K562 (cell line): ENCODE data around the gene SMCO4. TPM values are rescaled to one million over a fixed set of nuclear protein-coding genes. Genes with fewer than 3 reads are reported as not detected.

Experiments
- ATAC-seq: fragments of 200-7000 bp; cut with Tn5 transposase; 3 replicates; pipeline ENCODE4 v1.9.1; 2020; ENCODE audit warnings: moderate library complexity
- BruUV-seq: library from RNA; stranded (reverse); fragments of 400-500 nt; replicated peaks from 2 replicates; lab custom pipeline; 2021; lab: Mats Ljungman, UMichigan
- CTCF ChIA-PET: fragments of 300-600 bp; formaldehyde crosslinking; extraction: SDS; loops from one replicate; lab custom pipeline; 2021; ENCODE audit warnings: low intra/inter-chr PET ratio; lab: Yijun Ruan, JAX
- POLR2A ChIA-PET: fragments of 300-600, 350-650 bp; sonication (Branson Sonifier 250); formaldehyde crosslinking; extraction: SDS; loops from one replicate; lab custom pipeline; 2021; ENCODE audit warnings: antibody characterized with exemption, inconsistent platforms; lab: Yijun Ruan, JAX
- DNase-seq, 4 experiments: peaks; one replicate each; pipeline versions ENCODE4 v3.0.0 to v3.0.0-alpha.2; 2011 to 2018; ENCODE audit warnings: low spot score in 3 of 4, mixed read lengths in 3 of 4; ENCODE audit errors: extremely low read depth in 1 of 4
- FAIRE-seq: peaks from 2 replicates; lab custom pipeline; 2011; peaks lifted over from hg19 to GRCh38; lab: Jason Lieb, UNC
- H2AFZ ChIP-seq: 2 replicates; pipeline ENCODE4 v1.6.0; 2011; ENCODE audit warnings: low read depth, low read length, control low read depth, inconsistent platforms
- H3K27ac ChIP-seq: fragments of 200-600 bp; 3 replicates; pipeline ENCODE4 v1.8.0; 2011; ENCODE audit warnings: low read depth, mild to moderate bottlenecking, control low read depth, inconsistent platforms, low read length, moderate library complexity, mixed read lengths; ENCODE audit errors: extremely low read depth
- H3K27me3 ChIP-seq, 2 experiments: fragments of 300-600 bp in 1 of 2; 2 replicates in 1 of 2; 3 replicates in 1 of 2; pipeline versions ENCODE4 v1.6.0 to v1.8.0; 2011; ENCODE audit warnings: inconsistent platforms in 2 of 2, low read length in 2 of 2, mild to moderate bottlenecking in 1 of 2, mixed read lengths in 1 of 2, moderate library complexity in 1 of 2; ENCODE audit not compliant: control insufficient read depth in 2 of 2, insufficient read depth in 2 of 2
- H3K36me3 ChIP-seq: fragments of 300-600 bp; 3 replicates; pipeline ENCODE4 v1.8.0; 2011; ENCODE audit warnings: mild to moderate bottlenecking, low read length, inconsistent platforms; ENCODE audit not compliant: control insufficient read depth, insufficient read depth
- H3K4me1 ChIP-seq, 2 experiments: fragments of 200-600 bp in 1 of 2; replicated peaks in 1 of 2; 2 replicates in 1 of 2; 3 replicates in 1 of 2; pipeline versions ENCODE4 v1.5.1 to v1.8.0; 2011; ENCODE audit warnings: inconsistent platforms in 2 of 2, low read length in 2 of 2, mild to moderate bottlenecking in 1 of 2, mixed read lengths in 1 of 2, moderate library complexity in 1 of 2; ENCODE audit not compliant: control insufficient read depth in 2 of 2, insufficient read depth in 2 of 2
- H3K4me2 ChIP-seq: 2 replicates; pipeline ENCODE4 v1.6.1; 2011; ENCODE audit warnings: low read length, control low read depth, inconsistent platforms, mixed read lengths; ENCODE audit not compliant: insufficient read depth
- H3K4me3 ChIP-seq: fragments of 200-600 bp; sonication (generic), shearing (Covaris generic); 2 replicates; pipeline ENCODE4 v1.5.1; 2016; ENCODE audit warnings: control low read depth, inconsistent platforms
- H3K79me2 ChIP-seq: fragments of 200-600 bp; 3 replicates; pipeline ENCODE4 v1.8.0; 2011; ENCODE audit warnings: low read length, inconsistent platforms; ENCODE audit not compliant: control insufficient read depth, insufficient read depth
- H3K9ac ChIP-seq, 2 experiments: 2 replicates each; pipeline versions ENCODE4 v1.6.0 to v1.6.1; 2011; ENCODE audit warnings: low read depth in 2 of 2, low read length in 2 of 2, control low read depth in 1 of 2, inconsistent platforms in 1 of 2, mild to moderate bottlenecking in 1 of 2, mixed read lengths in 1 of 2; ENCODE audit not compliant: insufficient read depth in 1 of 2
- H3K9me1 ChIP-seq: one replicate; pipeline ENCODE4 v1.6.0; 2011; ENCODE audit warnings: inconsistent platforms, mild to moderate bottlenecking, low read length, moderate library complexity; ENCODE audit not compliant: control insufficient read depth, insufficient read depth
- H3K9me3 ChIP-seq: replicated peaks from 2 replicates; pipeline ENCODE4 v1.5.1; 2011; ENCODE audit warnings: low read depth, low read length, inconsistent platforms; ENCODE audit not compliant: control insufficient read depth, insufficient read depth
- H4K20me1 ChIP-seq: replicated peaks from 2 replicates; pipeline ENCODE4 v1.6.1; 2011; ENCODE audit warnings: low read length, inconsistent platforms, mixed read lengths; ENCODE audit not compliant: control insufficient read depth, insufficient read depth
- ARID1B ChIP-seq: fragments of 450-650 bp; IDR thresholded peaks from 2 replicates; pipeline ENCODE4 v1.6.1; 2016; ENCODE audit warnings: antibody characterized with exemption, mild to moderate bottlenecking, inconsistent platforms
- CBFA2T2 ChIP-seq: fragments of 450-650 bp; conservative IDR thresholded peaks from 2 replicates; pipeline ENCODE4 v1.6.1; 2017; ENCODE audit warnings: mild to moderate bottlenecking
- CBFA2T3 ChIP-seq: fragments of 450-650 bp; IDR thresholded peaks from 2 replicates; pipeline ENCODE4 v1.6.1; 2017
- CBX3 ChIP-seq, 2 experiments: IDR thresholded peaks; 1 replicate in 1 of 2; 2 replicates in 1 of 2; pipeline ENCODE4 v1.6.1; 2012; ENCODE audit warnings: inconsistent platforms in 2 of 2, low read length in 2 of 2, borderline replicate concordance in 1 of 2, control low read depth in 1 of 2
- CTBP1 ChIP-seq: fragments of 450-650 bp; IDR thresholded peaks from 2 replicates; pipeline ENCODE4 v1.6.1; 2016; ENCODE audit warnings: borderline replicate concordance
- DPF2 ChIP-seq: fragments of 450-650 bp; IDR thresholded peaks from 2 replicates; pipeline ENCODE4 v1.6.1; 2016
- E2F3 ChIP-seq: fragments of 250-450 bp; sonication (Bioruptor Pico); IDR thresholded peaks from 2 replicates; pipeline ENCODE4 v1.4.0; 2020; ENCODE audit warnings: mild to moderate bottlenecking
- EP300 ChIP-seq: IDR thresholded peaks from 2 replicates; pipeline ENCODE4 v1.6.1; 2012; ENCODE audit warnings: low read length, improper control_type of control experiment
- FOSL1 ChIP-seq: fragments of 200-800 bp; sonication (Bioruptor generic); conservative IDR thresholded peaks from 2 replicates; pipeline ENCODE4 v1.6.1; 2016; ENCODE audit warnings: missing genetic modification characterization, missing compliant biosample characterization
- FOXA3 ChIP-seq, 2 experiments: fragments of 450-650 bp in 1 of 2; sonication (generic) in 1 of 2; formaldehyde crosslinking; IDR thresholded peaks in 1 of 2; conservative IDR thresholded peaks in 1 of 2; 2 replicates each; pipeline versions ENCODE4 v1.4.0 to v1.8.0; 2020 to 2022; ENCODE audit warnings: mild to moderate bottlenecking in 2 of 2, missing genetic modification reagents in 1 of 2
- FOXM1 ChIP-seq, 2 experiments: fragments of 450-650 bp in 1 of 2; sonication (generic) in 1 of 2; formaldehyde crosslinking in 1 of 2; IDR thresholded peaks; 2 replicates each; pipeline versions ENCODE4 v1.6.1 to v1.9.0; 2017 to 2022; ENCODE audit warnings: low read depth in 2 of 2, mild to moderate bottlenecking in 2 of 2, missing genetic modification reagents in 1 of 2, moderate library complexity in 1 of 2
- MAX ChIP-seq: sonication (generic); formaldehyde crosslinking; IDR thresholded peaks from 2 replicates; pipeline ENCODE4 v1.9.0; 2022; ENCODE audit warnings: mild to moderate bottlenecking, missing genetic modification reagents
- MAZ ChIP-seq, 2 experiments: fragments of 450-650 bp in 1 of 2; sonication (generic) in 1 of 2; formaldehyde crosslinking; IDR thresholded peaks in 1 of 2; conservative IDR thresholded peaks in 1 of 2; 2 replicates each; pipeline versions ENCODE4 v1.4.0 to v1.5.0; 2020; ENCODE audit warnings: mild to moderate bottlenecking in 1 of 2, missing genetic modification reagents in 1 of 2
- NCOR1 ChIP-seq: fragments of 450-650 bp; IDR thresholded peaks from 2 replicates; pipeline ENCODE4 v1.6.1; 2016; ENCODE audit warnings: mild to moderate bottlenecking, moderate library complexity
- PML ChIP-seq: IDR thresholded peaks from 2 replicates; pipeline ENCODE4 v1.6.1; 2012; ENCODE audit warnings: low read length, inconsistent platforms
- STAT5A ChIP-seq: IDR thresholded peaks from 2 replicates; pipeline ENCODE4 v1.6.1; 2012; ENCODE audit warnings: low read length, inconsistent platforms, borderline replicate concordance
- TAL1 ChIP-seq: fragments of 450-650 bp; IDR thresholded peaks from 2 replicates; pipeline ENCODE4 v1.6.1; 2016; ENCODE audit warnings: mild to moderate bottlenecking
- VEZF1 ChIP-seq: fragments of 200-800 bp; sonication (Bioruptor generic); IDR thresholded peaks from 2 replicates; pipeline ENCODE4 v1.6.1; 2017; ENCODE audit warnings: missing genetic modification characterization, missing compliant biosample characterization
- ZC3H11A ChIP-seq: IDR thresholded peaks from 2 replicates; pipeline ENCODE4 v1.6.1; 2012; ENCODE audit warnings: low read depth, low read length, improper control_type of control experiment
- ZNF23 ChIP-seq: fragments of 250-450 bp; sonication (Bioruptor Pico); IDR thresholded peaks from 2 replicates; pipeline ENCODE4 v1.4.0; 2020; ENCODE audit warnings: mild to moderate bottlenecking
- ZNF311 ChIP-seq: fragments of 250-450 bp; sonication (Bioruptor Pico); IDR thresholded peaks from 2 replicates; pipeline ENCODE4 v1.4.0; 2020; ENCODE audit warnings: mild to moderate bottlenecking, moderate library complexity
- ZNF586 ChIP-seq: fragments of 450-650 bp; formaldehyde crosslinking; conservative IDR thresholded peaks from 2 replicates; pipeline ENCODE4 v1.4.0; 2020; ENCODE audit warnings: mild to moderate bottlenecking, moderate library complexity
- ZNF695 ChIP-seq: fragments of 450-650 bp; formaldehyde crosslinking; IDR thresholded peaks from 2 replicates; pipeline ENCODE4 v1.4.0; 2020; ENCODE audit warnings: mild to moderate bottlenecking, moderate library complexity
- WGBS: fragments of 100-300 bp; shearing (Covaris generic); methylation state at CpG from one replicate; pipeline ENCODE4 v1.1.6; 2016; ENCODE audit warnings: low coverage, mixed read lengths; ENCODE audit not compliant: insufficient coverage; ENCODE audit errors: missing lambda C conversion rate; 5-methylcytosine and 5-hydroxymethylcytosine counted together
- in situ Hi-C: fragments of 300-500 bp; cut with MboI; formaldehyde crosslinking; loops from 4 replicates; pipeline ENCODE4 v1.15.0; 2018; ENCODE audit warnings: inconsistent platforms, mixed read lengths
- intact Hi-C: fragments of 100-400 bp; cut with micrococcal nuclease; formaldehyde crosslinking; loops from 2 replicates; pipeline ENCODE4 v1.14.2; 2022
- polyA plus RNA-seq, 8 experiments: library from polyadenylated mRNA; depleted of rRNA in 4 of 8; stranded (reverse) in 5 of 8; unstranded in 3 of 8; fragments of >200 nt; fragmentation: Nextera tagmentation in 2 of 8; fragmentation: Illumina TruSeq in 1 of 8; extraction: Ambion mirVana in 2 of 8; extraction: Trizol in 1 of 8; gene quantifications; 2 replicates each; pipeline versions ENCODE4 v1.2.1 to v1.2.3, GENCODE V29; 2011 to 2014; ENCODE audit warnings: inconsistent platforms in 1 of 8, missing spikeins in 1 of 8
- total RNA-seq, 7 experiments: library from RNA; depleted of rRNA in 6 of 7; stranded (reverse); fragments of >200 nt in 6 of 7; fragmentation: Illumina TruSeq in 2 of 7; extraction: Trizol in 2 of 7; gene quantifications; 2 replicates each; pipeline versions ENCODE4 v1.2.1 to v1.2.3, GENCODE V29; 2011 to 2021; ENCODE audit warnings: low replicate concordance in 1 of 7

SMCO4 gene
- total and polyA plus RNA-seq, 9 of the 15 experiments (the other 6 are each of a cell fraction or from before 2014, with no cell fraction given): 1.8 to 27.8 (median 15.3) TPM

DNA sequence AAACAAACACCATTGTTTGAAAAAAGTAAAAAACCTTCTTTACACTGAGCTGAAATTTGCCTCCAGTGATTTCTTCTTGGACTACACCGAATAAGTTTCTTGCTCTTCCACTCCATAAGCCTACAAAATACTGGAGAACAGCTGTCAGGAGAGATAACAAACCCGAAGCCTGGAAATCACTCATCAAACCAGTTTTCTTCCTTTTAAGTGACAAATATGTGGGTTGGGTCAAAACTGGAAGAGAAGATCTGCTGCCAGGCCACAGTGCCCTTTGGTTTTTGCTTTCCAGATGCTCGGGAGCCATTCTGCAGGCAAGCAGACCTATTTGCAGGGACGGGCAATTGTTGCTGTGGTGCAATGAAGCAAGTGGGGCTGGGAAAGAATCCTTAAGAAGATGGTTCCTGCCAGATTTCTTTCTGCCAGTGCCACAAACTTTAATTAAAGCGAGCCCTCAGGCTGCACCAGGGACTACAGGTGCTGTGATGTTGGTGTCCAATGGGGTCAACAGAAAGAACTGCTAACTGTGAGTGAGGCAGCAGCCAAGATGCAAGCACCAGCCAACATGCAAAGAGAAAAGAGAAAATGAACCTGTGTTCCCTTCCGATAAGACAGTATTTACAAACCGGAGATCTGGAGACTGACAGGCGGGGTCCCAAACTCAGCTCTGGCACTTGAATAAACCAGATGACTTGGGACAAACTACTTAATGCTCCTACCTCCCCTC is 44.8 kb upstream of the SMCO4 start:
- DNase-seq (peak; percentile 27 to 56 (median 38)), FAIRE-seq (peak; percentile 65), ATAC-seq (peak; percentile 74)
- ChIA-PET CTCF (no interaction called here), POLR2A (interaction anchor here (0.5 to 1.0 kb wide), 2 partner anchors 18 to 457 kb away, joined by 3 to 4 read pairs; no protein-coding TSS in a partner anchor)
- H3K27ac ChIP-seq: no peak overlapping the region
- H3K9ac ChIP-seq: no peak overlapping the region
- H3K9me1 ChIP-seq: no peaks in the 10 kb centered on the region
- H3K4me3 ChIP-seq: no peak overlapping the region
- intact Hi-C loops: no loop called here
- H4K20me1 ChIP-seq: no peaks in the 10 kb centered on the region
- H3K79me2 ChIP-seq: no peaks in the 10 kb centered on the region
- BruUV-seq: no TSS peak
- H3K4me1 ChIP-seq: peaks cover 0 to 22% of the 10 kb centered on the region in 2 experiments; a peak in 3 of 5 replicates
- no peaks in the 10 kb centered on the region for H3K36me3 ChIP-seq
- H3K4me2 ChIP-seq: peak overlapping the region; percentile 45; the same call in 1 of the 2 replicates
- in situ Hi-C loops: no loop called here
- H3K9me3 ChIP-seq: no peaks in the 10 kb centered on the region
- 0% methylated on average over 8 of the region's 8 CpGs for WGBS
- no peak overlapping the region for H2AFZ ChIP-seq
- 0 out of 5 replicates have a peak, but pooled peaks cover 0 to 4% of the 10 kb centered on the region in 2 experiments for H3K27me3 ChIP-seq
- TF ChIP-seq CBX3 (IDR thresholded peaks at IDR 0.05; ENCODE audit: borderline replicate concordance in 1 of 2, low read length in 2 of 2): no peak
- TF ChIP-seq ZNF311: no peak
- TF ChIP-seq FOXM1 (IDR thresholded peaks at IDR 0.05; ENCODE audit: low read depth): peak; percentile 38; the same call in 1 of the 2 replicates
- TF ChIP-seq FOXM1 (CRISPR knock-in tag; IDR thresholded peaks at IDR 0.05; ENCODE audit: low read depth): no peak
- TF ChIP-seq E2F3 (CRISPR knock-in tag): no peak
- peak; percentile 91 for TF ChIP-seq ARID1B
- TF ChIP-seq PML: peak; percentile 41; the same call in 1 of the 2 replicates
- TF ChIP-seq VEZF1 (CRISPR knock-in tag): 0 out of 2 replicates have a peak, but pooled peaks have one; percentile 19
- TF ChIP-seq MAX (CRISPR knock-in tag): no peak
- peak; percentile 40; the same call in 1 of the 2 replicates for TF ChIP-seq NCOR1
- no peak for TF ChIP-seq MAZ (CRISPR knock-in tag; conservative IDR thresholded peaks at IDR 0.05 in 1 of 2, IDR thresholded peaks at IDR 0.05 in 1 of 2)
- no peak for TF ChIP-seq ZNF586 (CRISPR knock-in tag)
- TF ChIP-seq CTBP1: peak; percentile 22; the same call in 1 of the 2 replicates
- TF ChIP-seq DPF2: peak; percentile 83
- TF ChIP-seq TAL1: peak; percentile 82
- TF ChIP-seq FOSL1: 0 out of 2 replicates have a peak, but pooled peaks have one; percentile 9
- peak; percentile 64 for TF ChIP-seq EP300
- TF ChIP-seq CBFA2T2: peak; percentile 66
- peak; percentile 80 for TF ChIP-seq CBFA2T3
- TF ChIP-seq STAT5A: peak; percentile 32; the same call in 1 of the 2 replicates
- no peak for TF ChIP-seq ZC3H11A
- TF ChIP-seq FOXA3 (CRISPR knock-in tag; conservative IDR thresholded peaks at IDR 0.05 in 1 of 2, IDR thresholded peaks at IDR 0.05 in 1 of 2): 0 out of 4 replicates have a peak, but pooled peaks of 1 of the 2 experiments have one; percentile 35
- no peak for TF ChIP-seq ZNF695 (CRISPR knock-in tag)
- TF ChIP-seq ZNF23 (CRISPR knock-in tag): no peak
